ENCODE results near the gene MINK1. TPM values are rescaled to one million over a fixed set of nuclear protein-coding genes. Genes with fewer than 3 reads are reported as not detected.
"Not testable (repeated sequence)": the region's sequence is repeated elsewhere in the genome, so short reads cannot be mapped to it uniquely, and the experiment has no call there.

The MINK1 gene
- total RNA-seq, 2 donors from 2014 or later: 68.6 to 127 TPM

GRCh38 chr17:4850246-4850645, 17.1 kb downstream of the MINK1 start:
- no peak for ATAC-seq (replicated peaks)
- H3K4me3 Mint-ChIP-seq: no peak overlapping the region
- H3K4me1 Mint-ChIP-seq: peaks cover 18% of the 10 kb centered on the region
- H3K27ac Mint-ChIP-seq: peak overlapping the region; percentile 58
- H3K36me3 Mint-ChIP-seq (ENCODE audit: low read depth): peaks cover 11% of the 10 kb centered on the region
- H3K9me3 Mint-ChIP-seq: peaks cover 4% of the 10 kb centered on the region
- H3K27me3 Mint-ChIP-seq: no peaks in the 10 kb centered on the region

DNA sequence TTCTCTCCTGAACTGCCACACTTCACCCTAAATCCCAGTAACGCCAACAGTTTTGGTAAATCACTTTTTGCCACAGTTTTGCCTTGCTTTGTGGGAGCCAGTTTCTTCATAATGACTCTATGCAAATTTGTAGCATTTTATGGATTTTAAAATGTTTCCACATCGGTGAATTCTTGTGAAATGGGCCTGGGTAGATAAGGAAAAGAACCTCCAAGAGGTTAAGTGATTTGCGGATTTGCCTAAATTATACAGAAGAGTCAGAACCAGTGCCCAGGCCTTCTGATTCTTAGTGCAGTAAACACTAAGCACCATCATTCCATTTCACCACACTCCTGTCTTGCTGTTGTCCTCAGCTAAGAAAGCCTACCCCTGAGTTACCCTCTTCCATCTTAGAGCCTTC, 17.9 kb downstream of the MINK1 start:
- H3K4me3 Mint-ChIP-seq: no peak overlapping the region
- peak overlapping the region; percentile 34 for H3K27ac Mint-ChIP-seq
- ATAC-seq (replicated peaks): no peak
- peaks cover 11% of the 10 kb centered on the region for H3K36me3 Mint-ChIP-seq (ENCODE audit: low read depth)
- no peaks in the 10 kb centered on the region for H3K27me3 Mint-ChIP-seq
- H3K9me3 Mint-ChIP-seq: peaks cover 4% of the 10 kb centered on the region
- peaks cover 18% of the 10 kb centered on the region for H3K4me1 Mint-ChIP-seq

DNA sequence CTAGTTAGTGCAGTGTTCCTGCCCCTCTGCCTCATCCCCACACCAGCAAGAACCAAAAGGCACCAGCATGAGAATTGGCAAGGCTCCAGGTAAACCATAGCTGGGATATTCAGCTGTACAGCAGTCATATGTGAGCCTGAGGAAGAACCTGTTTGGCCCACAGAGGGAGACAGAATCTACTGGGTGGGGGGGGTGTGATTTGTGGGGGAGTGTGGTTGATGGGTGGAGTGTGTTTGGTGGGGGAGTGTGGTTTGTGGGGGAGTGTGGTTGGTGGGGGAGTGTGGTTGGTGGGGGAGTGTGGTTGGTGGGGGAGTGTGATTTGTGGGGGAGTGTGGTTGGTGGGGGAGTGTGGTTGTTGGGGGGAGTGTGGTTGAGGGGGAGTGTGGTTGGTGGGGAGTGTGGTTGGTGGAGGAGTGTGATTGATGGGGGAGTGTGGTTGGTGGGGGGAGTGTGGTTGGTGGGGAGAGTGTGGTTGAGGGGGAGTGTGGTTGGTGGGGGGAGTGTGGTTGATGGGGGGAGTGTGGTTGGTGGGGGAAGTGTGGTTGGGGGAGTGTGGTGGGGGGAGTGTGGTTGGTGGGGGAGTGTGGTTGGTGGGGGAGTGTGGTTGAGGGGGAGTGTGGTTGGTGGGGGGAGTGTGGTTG, 19.5 kb downstream of the MINK1 start:
- peak overlapping the region; percentile 72 for H3K27ac Mint-ChIP-seq
- H3K9me3 Mint-ChIP-seq: peaks cover 4% of the 10 kb centered on the region
- no peak overlapping the region for H3K4me3 Mint-ChIP-seq
- no peak for ATAC-seq (replicated peaks)
- no peaks in the 10 kb centered on the region for H3K27me3 Mint-ChIP-seq
- peaks cover 23% of the 10 kb centered on the region for H3K4me1 Mint-ChIP-seq
- H3K36me3 Mint-ChIP-seq (ENCODE audit: low read depth): peaks cover 17% of the 10 kb centered on the region

GRCh38 chr17:4853208-4853671, 20.1 kb downstream of the MINK1 start:
- Mint-ChIP-seq H3K4me1 (peaks cover 24% of the 10 kb centered on the region), H3K4me3 (no peak overlapping the region), H3K27ac (no peak overlapping the region), H3K36me3 (ENCODE audit: low read depth) (peaks cover 17% of the 10 kb centered on the region), H3K27me3 (no peaks in the 10 kb centered on the region), H3K9me3 (peaks cover 4% of the 10 kb centered on the region)
- ATAC-seq (replicated peaks): no peak

- H3K9me3 Mint-ChIP-seq: peaks cover 4% of the 10 kb centered on the region
- H3K36me3 Mint-ChIP-seq (ENCODE audit: low read depth): peaks cover 17% of the 10 kb centered on the region
- no peaks in the 10 kb centered on the region for H3K27me3 Mint-ChIP-seq
- H3K4me1 Mint-ChIP-seq: peaks cover 24% of the 10 kb centered on the region
- H3K27ac Mint-ChIP-seq: no peak overlapping the region
- no peak for ATAC-seq (replicated peaks)
- H3K4me3 Mint-ChIP-seq: no peak overlapping the region
Measured at GRCh38 chr17:4854111-4854681, 21.1 kb downstream of the MINK1 start.

- peaks cover 24% of the 10 kb centered on the region for H3K4me1 Mint-ChIP-seq
Measured at GRCh38 chr17:4856271-4856936, 23.3 kb downstream of the MINK1 start.

GRCh38 chr17:4856937-4857314, 23.8 kb downstream of the MINK1 start:
- ATAC-seq (replicated peaks): no peak
- Mint-ChIP-seq H3K27ac (peak overlapping the region; percentile 33), H3K4me1 (peaks cover 26% of the 10 kb centered on the region), H3K9me3 (peaks cover 4% of the 10 kb centered on the region), H3K36me3 (ENCODE audit: low read depth) (peaks cover 28% of the 10 kb centered on the region), H3K27me3 (no peaks in the 10 kb centered on the region), H3K4me3 (no peak overlapping the region)

More at GRCh38 chr17:4856271-4856936, 23.3 kb downstream of the MINK1 start:
- H3K27ac Mint-ChIP-seq: no peak overlapping the region
- H3K9me3 Mint-ChIP-seq: peaks cover 4% of the 10 kb centered on the region
- H3K27me3 Mint-ChIP-seq: no peaks in the 10 kb centered on the region
- peaks cover 25% of the 10 kb centered on the region for H3K36me3 Mint-ChIP-seq (ENCODE audit: low read depth)
- H3K4me3 Mint-ChIP-seq: no peak overlapping the region
- ATAC-seq (replicated peaks): no peak

DNA sequence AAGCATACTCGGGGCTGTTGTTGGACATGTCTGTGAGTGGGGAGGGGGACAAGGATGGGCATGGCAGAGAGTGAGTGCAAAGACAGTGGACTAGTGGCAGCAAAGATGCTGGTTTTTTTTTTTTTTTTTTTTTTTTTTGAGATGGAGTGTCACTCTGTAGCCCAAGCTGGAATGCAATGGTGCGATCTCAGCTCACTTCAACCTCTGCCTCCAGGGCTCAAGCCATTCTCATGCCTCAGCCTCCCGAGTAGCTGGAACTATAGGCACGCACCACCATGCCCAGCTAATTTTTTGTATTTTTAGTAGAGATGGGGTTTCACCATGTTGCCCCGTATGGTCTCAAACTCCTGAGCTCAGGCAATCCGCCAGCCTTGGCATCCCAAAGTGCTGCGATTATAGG, 24.2 kb downstream of the MINK1 start:
- not testable (repeated sequence) for ATAC-seq (replicated peaks); H3K4me3 Mint-ChIP-seq; H3K9me3 Mint-ChIP-seq; H3K27me3 Mint-ChIP-seq
- Mint-ChIP-seq H3K36me3 (ENCODE audit: low read depth) (peaks cover 29% of the 10 kb centered on the region), H3K27ac (peak overlapping the region; percentile 33), H3K4me1 (peaks cover 24% of the 10 kb centered on the region)

DNA sequence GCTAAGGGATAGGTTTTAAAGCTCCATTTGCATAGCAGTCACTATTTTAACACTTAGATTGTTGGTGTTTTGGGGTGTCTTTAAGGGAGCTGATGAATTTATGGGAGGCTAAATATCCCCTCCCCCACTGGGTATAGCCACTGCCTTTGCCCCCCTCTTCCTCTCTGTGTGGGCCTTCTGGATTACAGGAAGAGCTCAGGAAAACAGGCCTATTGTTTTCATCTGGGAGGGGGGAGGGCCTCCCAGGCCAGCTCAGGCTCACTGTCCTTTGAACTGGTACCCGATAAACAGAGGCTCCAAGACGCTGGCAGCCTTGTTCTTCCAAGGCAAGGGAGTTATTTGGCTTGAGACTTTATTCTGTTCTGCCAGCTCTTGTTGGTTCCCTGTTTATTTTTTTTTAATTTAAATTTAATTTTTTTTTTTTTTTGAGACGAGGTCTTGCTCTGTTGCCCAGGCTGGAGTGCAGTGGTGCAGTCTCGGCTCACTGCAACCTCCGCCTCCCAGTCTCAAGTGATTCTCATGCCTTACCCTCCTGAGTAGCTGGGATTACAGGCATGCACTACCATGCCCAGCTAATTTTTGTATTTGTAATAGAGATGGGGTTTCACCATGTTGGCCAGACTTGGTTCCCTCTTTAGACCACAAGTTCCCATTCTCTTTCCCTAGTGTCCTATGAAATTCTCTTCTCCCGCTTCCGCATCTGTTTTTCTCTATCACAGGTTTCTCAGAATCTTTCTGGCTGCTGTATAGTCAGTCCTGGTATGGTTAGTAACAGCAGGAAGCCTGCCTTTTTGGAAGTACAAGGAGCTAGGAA, 25.1 kb downstream of the MINK1 start:
- Mint-ChIP-seq H3K27me3 (no peaks in the 10 kb centered on the region), H3K27ac (no peak overlapping the region), H3K4me1 (peaks cover 22% of the 10 kb centered on the region)

DNA sequence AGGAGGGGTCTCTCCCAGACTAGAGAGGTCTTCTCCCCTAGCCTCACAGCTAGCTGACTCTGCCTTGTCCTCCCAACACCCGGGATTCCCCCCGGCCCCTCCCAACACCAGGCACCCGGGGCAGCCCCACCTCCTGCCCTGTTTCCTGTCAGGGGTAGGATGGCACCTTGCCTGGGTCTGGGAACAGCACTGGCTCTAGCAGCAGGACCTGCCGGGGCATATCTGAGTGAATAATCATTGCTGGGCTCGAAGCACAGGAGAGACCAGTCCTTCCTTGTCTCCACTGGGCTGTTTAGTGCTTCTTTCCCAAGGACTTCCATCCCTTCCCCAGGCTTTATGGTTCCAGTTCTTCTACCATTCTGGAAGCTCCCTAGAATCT, 25.7 kb downstream of the MINK1 start:
- Mint-ChIP-seq H3K27ac (peak overlapping the region; percentile 30), H3K9me3 (no peaks in the 10 kb centered on the region), H3K4me3 (no peak overlapping the region), H3K36me3 (ENCODE audit: low read depth) (peaks cover 28% of the 10 kb centered on the region), H3K27me3 (no peaks in the 10 kb centered on the region), H3K4me1 (peaks cover 22% of the 10 kb centered on the region)
- ATAC-seq (replicated peaks): peak; percentile 28

More for the DNA sequence above, 25.1 kb downstream of the MINK1 start:
- Mint-ChIP-seq H3K36me3 (ENCODE audit: low read depth) (peaks cover 29% of the 10 kb centered on the region), H3K9me3 (no peaks in the 10 kb centered on the region), H3K4me3 (no peak overlapping the region)
- no peak for ATAC-seq (replicated peaks)

DNA sequence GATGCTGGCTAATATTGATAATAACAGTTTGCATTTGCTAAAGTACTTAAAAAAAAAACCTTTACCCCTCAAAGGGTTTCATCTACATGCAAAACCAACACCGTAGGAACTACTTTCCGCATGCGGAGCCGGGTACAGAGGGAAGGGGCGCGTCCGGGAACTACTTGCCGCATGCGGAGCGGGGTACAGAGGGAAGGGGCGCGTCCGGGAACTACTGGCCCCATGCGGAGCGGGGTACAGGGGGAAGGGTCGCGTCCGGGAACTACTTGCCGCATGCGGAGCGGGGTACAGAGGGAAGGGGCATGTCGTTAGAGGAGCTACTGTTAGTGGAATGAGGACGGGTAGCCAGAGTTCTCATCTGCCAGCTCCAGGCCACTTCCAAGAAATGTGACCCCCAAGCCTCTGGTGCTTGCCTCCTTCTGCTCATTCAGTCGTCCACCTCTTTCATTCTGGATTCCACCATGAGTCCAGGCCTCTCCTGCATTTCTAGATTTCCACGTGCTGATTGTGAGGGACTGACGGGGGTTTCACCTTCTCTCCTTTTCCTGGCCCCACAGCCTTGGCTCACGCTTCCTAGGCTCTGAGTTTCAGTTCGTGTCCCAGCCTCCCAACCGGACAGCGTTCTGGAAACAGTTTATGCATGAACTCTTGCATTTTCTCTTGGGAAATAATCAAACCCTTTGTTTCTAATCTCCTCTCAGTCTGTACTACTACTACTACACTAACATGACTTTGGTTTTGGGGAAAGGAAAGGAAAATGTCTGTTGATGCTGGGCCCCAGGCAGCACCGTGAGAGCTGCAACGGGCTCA, 26.9 kb downstream of the MINK1 start:
- ATAC-seq (replicated peaks): no peak
- H3K27ac Mint-ChIP-seq: no peak overlapping the region
- no peaks in the 10 kb centered on the region for H3K9me3 Mint-ChIP-seq
- peaks cover 22% of the 10 kb centered on the region for H3K4me1 Mint-ChIP-seq
- no peaks in the 10 kb centered on the region for H3K27me3 Mint-ChIP-seq
- no peak overlapping the region for H3K4me3 Mint-ChIP-seq
- H3K36me3 Mint-ChIP-seq (ENCODE audit: low read depth): peaks cover 18% of the 10 kb centered on the region

DNA sequence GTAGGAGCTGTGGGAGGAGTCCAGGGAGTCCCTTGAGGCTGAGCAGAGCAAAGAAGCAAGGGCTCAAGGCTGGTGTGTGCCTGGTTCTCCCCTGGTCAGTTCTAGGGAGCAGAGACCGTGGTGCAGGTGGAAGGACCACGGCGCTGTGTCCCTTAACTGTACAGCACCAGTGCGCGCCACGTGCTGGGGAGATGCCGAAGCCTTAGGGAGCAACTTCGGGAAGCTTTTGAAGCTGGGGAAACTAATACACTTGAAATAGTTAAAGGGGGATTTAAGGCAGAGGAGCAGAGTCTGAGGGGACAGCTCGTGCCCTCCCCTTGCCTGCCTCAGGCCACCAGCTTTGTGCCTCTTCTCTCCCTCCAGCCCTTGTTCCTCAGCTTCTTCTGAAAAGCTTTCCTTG, 27.5 kb downstream of the MINK1 start:
- Mint-ChIP-seq H3K4me1 (peaks cover 22% of the 10 kb centered on the region), H3K27me3 (no peaks in the 10 kb centered on the region), H3K4me3 (no peak overlapping the region), H3K36me3 (ENCODE audit: low read depth) (peaks cover 18% of the 10 kb centered on the region), H3K9me3 (no peaks in the 10 kb centered on the region), H3K27ac (no peak overlapping the region)
- ATAC-seq (replicated peaks): no peak

GRCh38 chr17:4861052-4861451, 27.9 kb downstream of the MINK1 start:
- Mint-ChIP-seq H3K27me3 (no peaks in the 10 kb centered on the region), H3K9me3 (no peaks in the 10 kb centered on the region), H3K4me3 (no peak overlapping the region), H3K36me3 (ENCODE audit: low read depth) (peaks cover 18% of the 10 kb centered on the region), H3K27ac (no peak overlapping the region), H3K4me1 (peaks cover 22% of the 10 kb centered on the region)
- ATAC-seq (replicated peaks): no peak

DNA sequence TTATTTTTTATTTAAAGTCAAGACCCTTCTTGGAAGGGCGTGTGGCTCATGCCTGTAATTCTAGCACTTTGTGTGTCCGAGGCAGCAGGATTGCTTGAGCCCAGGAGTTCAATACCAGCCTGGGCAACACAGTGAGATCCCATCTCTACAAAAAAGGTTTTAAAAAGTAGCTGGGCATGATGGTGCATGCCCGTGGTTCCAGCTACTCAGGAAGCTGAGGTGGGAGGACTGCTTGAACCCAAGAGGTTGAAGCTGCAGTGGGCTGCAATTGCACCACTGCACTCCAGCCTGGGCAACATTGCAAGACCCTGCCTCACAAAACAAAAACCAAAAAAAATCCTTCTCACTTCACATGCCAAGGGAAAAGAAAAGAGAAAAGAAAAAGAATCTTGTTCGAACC, 29.6 kb downstream of the MINK1 start:
- no peak overlapping the region for H3K27ac Mint-ChIP-seq
- H3K4me1 Mint-ChIP-seq: peaks cover 13% of the 10 kb centered on the region
- peaks cover 12% of the 10 kb centered on the region for H3K36me3 Mint-ChIP-seq (ENCODE audit: low read depth)
- no peaks in the 10 kb centered on the region for H3K27me3 Mint-ChIP-seq
- ATAC-seq (replicated peaks): no peak
- no peaks in the 10 kb centered on the region for H3K9me3 Mint-ChIP-seq
- H3K4me3 Mint-ChIP-seq: no peak overlapping the region

Data from activated T-helper 17 cell treated with anti-CD3 and anti-CD28 coated beads, Interleukin-2, amount 50 U/mL, for 72 hours (primary cell).